Limb (tissue), 2 donors: ENCODE measurements around the gene CIAO2B.
"Not testable (repeated sequence)": the region's sequence is repeated elsewhere in the genome, so short reads cannot be mapped to it uniquely, and the experiment has no call there.

ENCODE experiments used
- DNase-seq, 2 donors: peaks; one replicate each; pipeline ENCODE4 v3.0.0-alpha.2; 2016; ENCODE audit errors: extremely low spot score in 2 of 2

Gene CIAO2B

DNA sequence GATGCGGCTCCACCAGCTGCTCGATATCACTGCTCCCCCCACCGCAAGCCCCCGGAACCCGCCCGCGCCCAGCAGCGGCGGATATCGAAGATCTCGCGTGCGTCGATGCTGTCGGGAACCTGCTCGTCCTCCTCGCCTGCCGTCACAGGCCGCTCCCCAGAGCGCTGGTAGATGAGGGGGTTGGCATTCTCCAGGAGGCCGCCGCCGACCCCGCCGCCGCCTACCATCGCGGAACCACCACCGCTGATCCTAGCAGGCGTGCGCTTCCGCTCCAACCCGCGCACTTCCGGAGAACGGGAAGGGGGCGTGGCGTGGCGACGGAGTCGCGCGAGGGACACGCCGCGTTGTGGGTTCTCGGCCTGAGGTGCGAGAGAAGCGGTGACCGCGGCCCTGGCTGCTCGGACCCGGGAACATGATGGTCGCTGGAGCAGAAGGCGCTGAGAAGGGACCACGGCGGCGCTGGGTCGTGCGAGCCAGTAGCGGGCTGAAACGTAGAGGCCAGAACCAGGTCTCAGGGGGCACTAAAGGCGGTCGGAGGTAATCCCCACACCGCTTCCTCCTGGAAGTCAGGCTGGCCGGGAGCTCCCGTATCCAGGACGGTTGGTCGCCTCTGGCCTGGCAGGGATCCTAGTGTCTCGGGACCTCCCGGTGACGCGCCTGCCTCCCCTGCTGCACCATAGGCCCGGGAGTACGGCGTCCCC lies at the start of gene CIAO2B:
TSS of gene CIAO2B (minus strand) at position 265 of the 701 bp plus-strand sequence. CDS start at position 227, 38 bp downstream.
- peak; percentile 88 to 95 for DNase-seq

DNA sequence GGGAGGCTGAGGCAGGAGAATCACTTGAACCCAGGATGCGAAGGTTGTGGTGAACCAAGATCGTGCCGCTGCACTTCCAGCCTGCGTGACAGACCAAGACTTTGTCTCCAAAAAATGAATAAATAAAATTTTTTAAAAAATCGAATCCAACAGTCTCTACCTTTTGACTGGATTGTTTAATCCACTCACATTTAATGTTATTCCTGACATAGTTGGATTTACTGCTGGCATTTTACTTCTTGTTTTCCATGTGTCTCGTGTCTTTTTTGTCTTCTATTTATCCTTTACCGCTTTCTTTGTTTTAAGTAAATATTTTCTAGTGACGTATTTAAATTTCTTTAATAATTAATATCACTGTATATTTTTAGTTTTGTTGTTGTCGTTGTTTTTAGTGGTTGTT lies 48.8 kb upstream of the CIAO2B start:
- no peak for DNase-seq

DNA sequence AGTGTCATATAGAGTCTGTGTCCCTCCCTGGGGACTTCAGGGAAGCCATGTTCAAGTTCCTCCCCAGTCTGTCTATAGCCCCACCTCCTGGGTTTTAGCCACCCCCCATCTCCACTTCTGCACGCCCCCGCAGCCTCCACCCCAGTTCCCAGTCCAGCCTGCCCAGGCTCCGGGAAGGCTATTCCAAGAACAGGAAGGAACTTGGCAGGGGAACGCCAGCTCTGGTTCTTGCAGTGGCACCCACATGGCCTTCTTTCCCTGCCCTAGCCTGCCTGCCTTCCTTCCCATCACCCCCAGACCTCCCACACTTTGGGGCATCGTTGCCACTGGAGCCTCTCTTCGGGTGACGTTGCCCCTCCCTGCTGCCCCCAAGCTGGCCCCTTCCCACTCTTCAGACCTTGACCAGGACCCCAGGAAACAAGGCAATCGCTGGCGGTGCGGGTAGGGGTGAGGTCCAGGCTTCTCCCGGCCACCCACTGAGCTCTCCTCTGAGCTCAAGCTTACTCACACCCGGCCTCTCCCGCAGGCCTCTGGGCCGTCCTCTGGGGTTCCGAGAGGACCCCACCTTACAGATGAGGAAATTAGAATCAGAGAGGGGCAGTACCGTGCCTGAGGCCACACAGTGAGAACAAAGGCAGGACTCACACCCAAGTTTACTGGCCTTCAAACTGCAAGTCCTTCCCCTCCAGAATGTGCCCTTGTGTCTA lies 45.0 kb upstream of the CIAO2B start:
- no peak for DNase-seq

DNA sequence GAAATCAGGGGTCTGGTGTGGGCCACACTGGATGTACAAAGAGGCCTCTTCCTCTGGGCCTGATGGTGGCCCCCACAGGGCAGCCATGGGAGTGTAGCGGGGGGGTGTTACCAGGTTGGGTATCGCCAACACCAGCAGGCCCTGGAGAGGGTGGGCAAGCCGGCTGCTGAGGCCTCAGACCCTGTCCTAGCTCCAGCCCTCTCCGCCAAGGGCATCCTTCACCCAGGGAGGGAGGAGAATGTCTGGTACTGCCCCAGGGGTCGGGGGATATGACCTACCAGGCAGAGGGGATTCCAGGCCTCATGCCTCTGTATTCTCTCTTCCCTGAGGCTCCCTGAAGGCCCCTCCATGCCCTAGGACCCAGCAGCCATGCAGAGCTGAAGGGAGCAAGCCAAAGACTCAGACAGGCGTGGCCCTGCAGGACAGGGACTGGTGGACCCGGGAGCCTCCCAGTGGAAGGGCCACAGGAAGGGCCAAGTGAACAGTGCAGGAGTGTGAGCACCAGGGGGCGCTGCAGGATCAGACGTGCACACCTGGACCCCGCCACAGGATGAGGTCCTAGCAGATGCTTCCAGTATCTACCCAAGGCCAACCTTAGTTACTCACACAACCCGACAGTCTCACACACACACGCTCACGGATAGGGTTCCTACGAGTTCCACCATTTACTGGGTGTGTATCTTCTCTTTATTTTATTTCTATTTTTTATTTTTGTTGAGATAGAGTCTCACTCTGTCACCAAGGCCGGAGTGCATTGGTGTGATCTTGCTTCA lies 43.3 kb upstream of the CIAO2B start:
- DNase-seq, result peak; percentile 77 to 89

DNA sequence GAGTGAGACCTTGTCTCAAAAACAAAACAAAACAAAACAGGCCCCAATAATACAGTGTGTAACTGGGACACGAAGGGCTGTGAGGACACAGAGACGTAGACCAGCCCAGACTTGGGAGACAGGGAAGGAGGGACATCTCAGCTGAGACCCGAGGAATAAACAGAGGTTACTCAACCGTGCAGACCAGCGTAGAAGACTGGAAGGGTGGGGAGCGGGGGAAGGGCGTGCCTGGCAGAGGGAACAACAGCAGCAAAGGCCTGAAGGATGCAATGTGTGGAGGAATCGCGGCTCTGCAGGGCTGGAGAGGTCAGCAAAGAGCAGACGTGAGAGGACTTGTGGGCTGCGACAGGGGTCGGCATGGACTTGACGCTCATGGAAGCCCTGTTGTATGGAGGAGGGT lies 42.5 kb upstream of the CIAO2B start:
- DNase-seq, result no peak

DNA sequence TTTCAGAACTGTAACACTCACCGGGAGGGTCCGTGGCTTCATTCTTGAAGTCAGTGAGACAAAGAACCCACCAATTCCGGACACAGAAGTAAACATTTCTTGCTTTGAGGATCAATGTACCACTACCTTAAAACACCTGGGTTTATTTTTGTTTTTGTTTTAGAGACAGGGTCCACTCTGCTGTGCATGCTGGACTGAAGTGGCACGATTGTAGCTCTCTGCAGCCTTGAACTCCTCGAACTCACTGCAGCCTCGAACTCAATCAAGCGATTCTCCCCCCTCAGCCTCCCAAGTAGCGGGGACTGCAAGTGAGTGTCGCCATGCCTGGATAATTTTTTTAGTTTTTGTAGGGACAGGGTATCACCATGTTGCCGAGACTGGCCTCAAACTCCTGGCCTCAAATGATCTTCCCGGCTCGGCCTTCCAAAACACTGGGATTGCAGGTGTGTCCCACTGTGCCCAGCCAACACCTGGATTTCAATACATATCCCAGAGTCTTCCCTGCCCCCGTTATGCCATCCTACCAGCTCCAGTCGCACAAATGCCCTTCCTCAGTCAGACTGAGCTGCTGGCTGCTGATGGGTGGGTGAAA lies 41.2 kb upstream of the CIAO2B start:
- DNase-seq, result no peak

DNA sequence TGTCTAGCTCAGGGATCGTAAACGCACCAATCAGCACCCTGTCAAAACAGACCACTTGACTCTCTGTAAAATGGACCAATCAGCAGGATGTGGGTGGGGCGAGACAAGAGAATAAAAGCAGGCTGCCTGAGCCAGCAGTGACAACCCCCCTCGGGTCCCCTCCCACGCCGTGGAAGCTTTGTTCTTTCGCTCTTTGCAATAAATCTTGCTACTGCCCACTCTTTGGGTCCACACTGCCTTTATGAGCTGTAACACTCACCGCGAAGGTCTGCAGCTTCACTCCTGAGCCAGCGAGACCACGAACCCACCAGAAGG lies 40.7 kb upstream of the CIAO2B start:
- DNase-seq, result not testable (repeated sequence)

DNA sequence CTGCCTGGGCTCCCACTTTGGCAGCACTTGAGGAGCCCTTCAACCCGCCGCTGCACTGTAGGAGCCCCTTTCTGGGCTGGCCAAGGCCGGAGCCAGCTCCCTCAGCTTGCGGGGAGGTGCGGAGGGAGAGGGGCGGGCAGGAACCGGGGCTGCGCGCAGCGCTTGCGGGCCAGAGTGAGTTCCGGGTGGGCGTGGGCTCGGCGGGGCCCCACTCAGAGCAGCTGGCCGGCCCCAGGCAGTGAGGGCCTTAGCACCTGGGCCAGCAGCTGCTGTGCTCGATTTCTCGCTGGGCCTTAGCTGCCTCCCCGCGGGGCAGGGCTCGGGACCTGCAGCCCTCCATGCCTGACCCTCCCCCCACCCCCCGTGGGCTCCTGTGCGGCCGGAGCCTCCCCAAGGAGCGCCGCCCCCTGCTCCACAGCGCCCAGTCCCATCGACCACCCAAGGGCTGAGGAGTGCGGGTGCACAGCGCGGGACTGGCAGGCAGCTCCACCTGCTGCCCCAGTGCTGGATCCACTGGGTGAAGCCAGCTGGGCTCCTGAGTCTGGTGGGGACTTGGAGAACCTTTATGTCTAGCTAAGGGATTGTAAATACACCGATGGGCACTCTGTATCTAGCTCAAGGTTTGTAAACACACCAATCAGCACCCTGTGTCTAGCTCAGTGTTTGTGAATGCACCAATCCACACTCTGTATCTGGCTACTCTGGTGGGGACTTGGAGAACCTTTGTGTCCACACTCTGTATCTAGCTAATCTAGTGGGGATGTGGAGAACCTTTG lies 40.1 kb upstream of the CIAO2B start:
- not testable (repeated sequence) for DNase-seq

DNA sequence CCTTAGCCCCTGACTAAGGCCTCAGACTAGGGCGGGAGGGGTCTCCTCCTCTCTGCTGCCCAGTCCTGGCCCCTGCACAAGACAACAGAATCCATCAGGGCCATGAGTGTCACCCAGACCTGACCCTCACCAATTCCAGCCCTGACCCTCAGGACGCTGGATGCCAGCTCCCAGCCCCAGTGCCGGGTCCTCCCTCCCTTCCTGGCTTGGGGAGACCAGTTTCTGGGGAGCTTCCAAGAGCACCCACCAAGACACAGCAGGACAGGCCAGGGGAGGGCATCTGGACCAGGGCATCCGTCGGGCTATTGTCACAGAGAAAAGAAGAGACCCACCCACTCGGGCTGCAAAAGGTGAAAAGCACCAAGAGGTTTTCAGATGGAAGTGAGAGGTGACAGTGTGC lies 39.5 kb upstream of the CIAO2B start:
- DNase-seq, result no peak

DNA sequence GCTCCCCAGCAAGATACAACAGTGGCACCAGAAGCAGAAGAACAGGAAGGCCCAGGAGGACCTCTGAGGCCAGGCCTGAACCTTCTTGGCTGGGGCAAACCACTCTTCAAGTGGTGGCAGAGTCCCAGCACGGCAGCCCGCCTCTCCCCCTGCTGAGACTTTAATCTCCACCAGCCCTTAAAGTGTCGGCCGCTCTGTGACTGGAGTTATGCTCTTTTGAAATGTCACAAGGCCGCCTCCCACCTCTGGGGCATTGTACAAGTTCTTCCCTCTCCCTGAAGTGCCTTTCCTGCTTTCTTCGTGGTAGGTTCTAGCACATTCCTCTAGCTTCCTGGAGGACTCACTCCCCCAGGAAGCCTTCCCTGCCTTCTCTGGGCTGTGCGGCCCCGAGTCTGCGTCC lies 38.8 kb upstream of the CIAO2B start:
- no peak for DNase-seq

DNA sequence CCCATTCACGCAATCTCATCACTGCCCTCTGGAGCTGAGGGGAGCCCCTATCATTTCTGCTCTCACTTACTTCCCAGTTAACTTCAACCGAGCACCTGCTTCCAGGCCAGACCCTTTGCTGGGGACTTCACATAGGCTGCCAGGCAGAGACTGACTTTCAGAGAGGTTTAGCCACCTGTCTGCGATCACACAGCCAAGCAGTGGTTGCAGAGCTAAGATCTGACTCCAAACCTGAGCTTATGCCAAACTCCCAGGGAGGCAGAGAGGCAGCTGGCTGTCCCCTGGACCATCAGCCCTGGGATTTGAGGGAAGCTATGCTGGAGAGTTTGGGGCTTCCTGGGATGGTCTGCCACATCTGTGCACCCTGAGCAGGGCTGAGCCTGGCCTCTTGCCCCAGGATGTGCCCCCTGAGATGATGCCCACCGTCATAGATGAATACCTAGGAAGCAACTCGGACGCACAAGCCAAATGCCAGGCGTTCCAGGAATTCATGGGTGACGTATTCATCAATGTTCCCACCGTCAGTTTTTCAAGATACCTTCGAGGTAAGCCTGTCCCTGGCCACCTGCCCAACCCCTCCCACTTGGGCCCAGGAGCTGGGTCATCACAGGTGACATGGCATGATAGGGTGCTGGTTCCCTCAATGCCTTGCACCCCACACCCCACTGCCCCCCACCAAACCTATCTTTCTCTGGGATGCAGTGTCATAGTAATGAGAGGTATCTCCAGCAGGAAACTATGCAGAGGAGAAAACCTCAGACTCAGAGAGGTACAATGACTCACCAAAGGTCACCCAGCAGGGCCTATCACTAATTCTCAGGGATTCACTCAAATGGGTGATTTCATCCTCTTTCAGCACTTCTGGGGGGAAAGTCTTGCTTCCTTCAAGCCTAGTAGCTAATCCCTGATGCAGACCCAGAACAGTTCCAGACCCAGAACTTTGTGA lies 36.8 kb upstream of the CIAO2B start:
- DNase-seq, result no peak

DNA sequence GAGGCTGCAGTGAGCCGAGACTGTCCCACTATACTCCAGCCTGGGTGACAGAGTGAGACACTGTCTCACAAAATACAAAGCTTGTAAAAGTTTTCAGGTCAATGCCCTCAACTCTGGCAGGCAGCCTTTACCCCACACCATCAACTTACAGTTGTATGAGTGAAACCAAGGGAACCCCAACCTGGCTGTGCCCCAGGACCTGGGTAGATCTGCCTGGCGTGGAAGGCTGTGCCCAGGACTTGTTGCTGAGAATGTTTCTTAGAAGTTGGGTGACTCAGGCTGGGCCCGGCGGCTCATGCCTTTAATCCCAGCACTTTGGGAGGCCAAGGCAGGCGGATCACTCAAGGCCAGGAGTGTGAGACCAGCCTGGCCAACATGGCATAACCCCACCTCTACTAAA lies 34.6 kb upstream of the CIAO2B start:
- no peak for DNase-seq

DNA sequence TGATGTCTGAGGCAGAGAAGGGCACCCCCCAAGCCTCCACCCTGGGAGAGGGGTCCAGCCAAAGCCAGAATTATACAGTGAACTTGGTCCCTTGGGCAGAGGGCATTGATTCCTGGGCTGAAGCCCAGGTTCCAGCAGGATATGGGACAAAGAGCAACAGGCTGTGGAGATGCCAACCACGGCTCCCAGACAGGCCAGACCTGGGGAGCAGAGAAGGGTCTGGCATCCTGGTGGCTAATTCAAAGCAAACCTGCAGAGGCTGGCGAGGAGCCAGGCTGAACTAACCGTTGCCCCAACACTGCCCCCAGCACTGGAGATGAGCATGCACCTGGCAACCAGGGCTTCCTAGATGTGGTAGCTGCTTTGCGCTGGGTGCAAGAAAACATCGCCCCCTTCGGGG lies 29.8 kb upstream of the CIAO2B start:
- DNase-seq, result no peak

DNA sequence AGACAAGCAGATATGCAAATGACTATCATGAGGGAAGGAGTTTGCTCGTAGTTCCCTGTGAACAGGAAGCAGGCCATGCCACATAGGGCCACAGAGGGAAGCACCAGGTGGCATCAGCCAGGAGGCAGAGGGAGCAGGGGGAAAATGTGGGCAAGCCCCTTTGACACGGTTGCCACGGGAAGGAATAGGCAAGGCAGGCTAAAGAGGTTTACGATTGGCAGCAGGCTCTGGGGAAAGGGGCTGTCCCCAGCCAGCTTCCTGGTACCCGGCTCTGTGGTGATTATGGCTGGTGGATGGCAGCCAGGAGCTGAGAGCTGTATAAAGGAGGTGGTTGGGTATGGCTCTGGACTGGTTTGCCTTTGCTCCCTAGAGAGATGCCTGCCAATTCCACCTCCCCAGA lies 27.7 kb upstream of the CIAO2B start:
- no peak for DNase-seq

DNA sequence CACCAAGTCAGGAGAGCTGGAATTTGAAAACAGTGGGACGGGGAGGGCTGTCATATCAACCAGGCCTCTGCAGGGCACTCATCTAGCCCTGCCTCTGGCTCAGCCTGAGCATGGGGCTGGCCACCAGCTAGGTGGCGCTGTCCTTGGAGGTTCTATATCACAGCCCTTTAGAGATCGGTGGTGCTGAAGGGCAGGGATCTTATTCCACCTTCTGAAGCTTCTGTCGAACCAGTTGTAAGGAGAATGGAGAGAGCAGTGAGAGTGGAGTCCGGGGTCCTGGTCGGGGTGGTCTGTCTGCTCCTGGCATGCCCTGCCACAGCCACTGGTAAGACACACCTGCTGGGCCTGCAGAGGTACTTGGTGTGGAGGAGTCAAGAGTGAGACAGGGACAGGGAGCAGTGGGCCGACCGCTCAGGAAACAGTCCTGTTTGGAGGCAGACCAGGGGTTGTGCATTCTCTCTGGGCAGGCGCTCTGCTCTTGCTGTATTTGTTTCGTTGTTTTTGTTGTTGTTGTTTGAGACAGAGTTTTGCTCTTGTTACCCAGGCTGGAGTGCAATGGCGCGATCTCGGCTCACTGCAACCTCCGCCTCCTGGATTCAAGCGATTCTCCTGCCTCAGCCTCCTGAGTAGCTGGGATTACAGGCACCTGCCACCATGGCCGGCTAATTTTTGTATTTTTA lies 27.0 kb upstream of the CIAO2B start, which contains the start of gene CES3:
TSS of gene CES3 (plus strand) at position 202 of the 680 bp plus-strand sequence. CDS start at position 244, 42 bp downstream.
- DNase-seq, result peak; percentile 37 to 58

DNA sequence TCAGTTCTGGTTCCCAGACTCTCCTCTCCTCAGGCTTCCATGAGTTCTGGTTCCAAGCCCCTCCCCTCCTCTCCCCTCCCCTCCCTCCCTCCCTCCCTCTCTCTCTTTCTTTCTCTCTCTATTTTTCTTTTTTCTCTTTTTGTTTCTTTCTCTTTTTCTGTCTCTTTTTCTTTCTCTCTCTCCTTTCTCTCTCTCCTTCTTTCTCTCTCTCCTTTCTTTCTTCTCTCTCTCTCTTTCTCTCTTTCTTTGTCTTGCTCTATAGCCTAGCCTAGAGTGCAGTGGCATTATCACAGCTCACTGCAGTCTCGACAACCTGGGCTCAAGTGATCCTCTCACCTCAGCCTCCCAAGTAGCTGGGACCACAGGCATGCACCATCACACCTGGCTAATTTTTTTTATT lies 26.1 kb upstream of the CIAO2B start:
- no peak for DNase-seq

DNA sequence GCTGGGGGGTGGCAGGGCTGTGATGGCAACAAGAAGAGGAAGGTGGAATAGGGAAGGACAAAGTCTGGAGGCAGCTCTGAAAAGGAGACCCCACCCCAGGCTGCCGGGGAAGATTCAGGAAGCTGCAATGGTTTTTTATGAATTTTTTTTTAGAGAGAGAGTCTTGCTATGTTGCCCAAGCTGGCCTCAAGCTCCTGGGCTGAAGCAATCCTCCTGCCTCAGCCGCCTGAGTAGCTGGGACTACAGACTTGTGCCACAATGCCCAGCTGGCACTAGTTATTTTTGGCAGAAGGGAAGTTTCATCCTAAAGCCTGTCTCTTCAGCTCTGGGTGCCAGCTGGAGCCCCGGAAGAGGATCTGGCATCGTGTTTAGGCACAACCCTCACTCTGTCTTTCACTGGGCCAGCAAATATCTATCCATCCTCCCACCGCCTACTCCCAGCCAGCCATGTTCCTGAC lies 25.5 kb upstream of the CIAO2B start:
- DNase-seq, result no peak

DNA sequence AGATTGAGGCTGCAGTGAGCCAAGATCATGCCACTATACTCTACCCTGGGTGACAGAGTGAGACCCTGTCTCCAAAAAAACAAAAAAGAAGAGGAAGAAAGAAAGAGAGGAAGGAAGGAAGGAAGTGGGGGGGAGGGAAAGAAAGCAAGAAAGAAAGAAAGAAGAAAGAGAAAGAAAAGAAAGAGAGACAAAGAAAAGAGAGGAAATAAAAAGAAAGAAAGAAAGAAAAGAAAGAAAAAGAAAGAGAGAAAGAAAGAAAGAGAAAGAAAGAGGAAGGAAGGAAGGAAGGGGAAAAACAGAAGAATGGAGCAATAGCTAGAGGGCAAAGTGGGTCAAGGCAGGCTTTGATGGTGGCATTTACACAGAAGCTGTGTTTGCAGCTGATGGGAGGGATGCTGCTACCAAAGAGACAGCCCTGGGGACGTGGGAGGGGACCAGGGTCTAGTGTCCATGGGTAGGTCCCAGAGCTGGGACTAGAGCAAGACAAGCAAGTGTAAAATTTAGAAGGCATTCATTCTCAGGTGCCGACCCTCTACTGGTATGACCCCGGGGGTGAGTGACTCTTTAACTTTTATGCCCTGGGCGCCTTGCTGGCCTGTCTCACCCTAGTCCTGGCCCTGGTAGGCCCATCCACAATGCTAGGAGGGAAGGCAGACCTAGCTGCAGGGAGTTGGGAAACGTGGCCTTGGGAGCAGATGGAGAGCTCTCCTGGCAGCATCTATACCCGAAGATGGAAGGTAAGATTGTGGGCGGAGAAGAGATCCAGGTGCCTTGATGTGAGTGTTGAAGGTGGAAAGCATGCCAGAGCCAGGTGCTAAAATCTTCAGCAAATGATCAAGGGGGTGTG lies 24.9 kb upstream of the CIAO2B start:
- no peak for DNase-seq

DNA sequence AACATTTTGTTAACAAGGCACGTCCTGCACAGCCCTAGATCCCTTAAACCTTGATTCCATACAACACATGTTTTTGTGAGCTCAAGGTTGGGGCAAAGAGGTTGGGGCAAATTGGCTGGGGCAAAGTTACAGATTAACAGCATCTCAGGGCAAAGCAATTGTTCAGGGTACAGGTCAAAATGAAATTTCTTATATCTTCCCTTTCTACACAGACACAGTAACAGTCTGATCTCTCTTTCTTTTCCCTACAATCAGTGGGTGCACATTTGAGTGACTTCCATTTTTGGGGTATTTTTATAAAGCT lies 21.9 kb upstream of the CIAO2B start:
- DNase-seq, result not testable (repeated sequence)
